HEK293T (cell line): ENCODE data around the gene GOLGA5.

ENCODE experiments used
- CTCF ChIA-PET: fragments of 350-600 bp; formaldehyde crosslinking; extraction: SDS; loops from one replicate; lab custom pipeline; 2021; ENCODE audit warnings: antibody characterized with exemption, inconsistent platforms; lab: Yijun Ruan, JAX
- POLR2A ChIA-PET: fragments of 350-600 bp; formaldehyde crosslinking; extraction: SDS; loops from one replicate; lab custom pipeline; 2020; ENCODE audit warnings: antibody characterized with exemption, inconsistent platforms; lab: Yijun Ruan, JAX
- DNase-seq: peaks from one replicate; pipeline ENCODE4 v3.0.0; 2012; ENCODE audit warnings: mixed read lengths; ENCODE audit errors: extremely low spot score
- ARNT ChIP-seq: fragments of 450-650 bp; IDR thresholded peaks from 2 replicates; pipeline ENCODE4 v1.6.1; 2017; ENCODE audit warnings: mild to moderate bottlenecking
- BHLHE40 ChIP-seq: fragments of 450-650 bp; IDR thresholded peaks from 2 replicates; pipeline ENCODE4 v1.6.1; 2016; ENCODE audit warnings: mild to moderate bottlenecking, moderate library complexity, borderline replicate concordance
- CTBP1 ChIP-seq: fragments of 450-650 bp; IDR thresholded peaks from 2 replicates; pipeline ENCODE4 v1.6.1; 2016; ENCODE audit warnings: borderline replicate concordance
- ELF4 ChIP-seq: fragments of 450-650 bp; IDR thresholded peaks from 2 replicates; pipeline ENCODE4 v1.6.1; 2017; ENCODE audit warnings: antibody characterized with exemption
- FOXA1 ChIP-seq: fragments of 450-650 bp; IDR thresholded peaks from 2 replicates; pipeline ENCODE4 v1.6.1; 2016; ENCODE audit warnings: mild to moderate bottlenecking
- FOXK2 ChIP-seq: fragments of 450-650 bp; IDR thresholded peaks from 2 replicates; pipeline ENCODE4 v1.6.1; 2016; ENCODE audit warnings: mild to moderate bottlenecking
- FOXM1 ChIP-seq: fragments of 450-650 bp; IDR thresholded peaks from 2 replicates; pipeline ENCODE4 v1.6.1; 2017; ENCODE audit warnings: mild to moderate bottlenecking, borderline replicate concordance
- HDGF ChIP-seq: fragments of 450-650 bp; IDR thresholded peaks from 2 replicates; pipeline ENCODE4 v1.6.1; 2017; ENCODE audit warnings: antibody characterized with exemption, borderline replicate concordance
- L3MBTL2 ChIP-seq: fragments of 450-650 bp; conservative IDR thresholded peaks from 2 replicates; pipeline ENCODE4 v1.6.1; 2016; ENCODE audit warnings: mild to moderate bottlenecking
- LEF1 ChIP-seq: fragments of 450-650 bp; IDR thresholded peaks from 2 replicates; pipeline ENCODE4 v1.6.1; 2017; ENCODE audit warnings: mild to moderate bottlenecking, borderline replicate concordance
- NFRKB ChIP-seq: fragments of 450-650 bp; IDR thresholded peaks from 2 replicates; pipeline ENCODE4 v1.6.1; 2016; ENCODE audit warnings: mild to moderate bottlenecking, moderate library complexity
- PKNOX1 ChIP-seq: fragments of 450-650 bp; IDR thresholded peaks from 2 replicates; pipeline ENCODE4 v1.6.1; 2016
- SP1 ChIP-seq: fragments of 450-650 bp; IDR thresholded peaks from 2 replicates; pipeline ENCODE4 v1.6.1; 2017
- SUZ12 ChIP-seq: fragments of 450-650 bp; IDR thresholded peaks from 2 replicates; pipeline ENCODE4 v1.6.1; 2016; ENCODE audit warnings: mild to moderate bottlenecking
- TARDBP ChIP-seq: fragments of 450-650 bp; IDR thresholded peaks from 2 replicates; pipeline ENCODE4 v1.6.1; 2016
- ZNF384 ChIP-seq: fragments of 450-650 bp; IDR thresholded peaks from 2 replicates; pipeline ENCODE4 v1.6.1; 2016

Gene GOLGA5

GRCh38 chr14:92794547-92794941 lies 439 bp downstream of the GOLGA5 start:
- DNase-seq: peak; percentile 11
- no peak for TF ChIP-seq SP1
- TF ChIP-seq L3MBTL2: no peak
- TF ChIP-seq FOXM1: no peak
- no peak for TF ChIP-seq ZNF384
- no peak for TF ChIP-seq BHLHE40
- no peak for TF ChIP-seq HDGF
- no peak for TF ChIP-seq PKNOX1
- no peak for TF ChIP-seq FOXK2
- no peak for TF ChIP-seq SUZ12
- TF ChIP-seq NFRKB: no peak
- no peak for TF ChIP-seq LEF1
- no peak for TF ChIP-seq CTBP1
- TF ChIP-seq ELF4: no peak
- TF ChIP-seq TARDBP: no peak
- ChIA-PET CTCF (no interaction called here), POLR2A (interaction anchor here (1.6 kb wide), 1 partner anchor 44 kb away, joined by 5 read pairs; no protein-coding TSS in a partner anchor)

DNA sequence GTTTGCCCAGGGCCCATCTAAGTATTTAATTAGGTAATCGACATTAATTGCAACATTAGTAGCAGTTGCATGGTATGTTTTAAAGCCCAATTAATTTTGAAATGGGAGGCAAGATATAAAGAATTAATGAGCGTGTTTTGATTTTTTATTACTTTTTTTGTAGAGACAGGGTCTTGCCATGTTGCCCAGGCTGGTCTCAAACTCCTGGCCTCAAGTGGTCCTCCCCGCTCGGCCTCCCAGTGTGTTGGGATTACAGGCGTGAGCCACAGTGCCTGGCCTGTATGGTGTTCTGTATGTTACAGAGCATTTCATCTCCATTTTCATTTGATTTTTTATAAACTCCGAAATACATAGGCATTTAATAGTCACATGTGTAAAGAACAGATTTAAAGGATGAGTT lies 856 bp downstream of the GOLGA5 start:
- CTCF ChIA-PET: no interaction called here
- no peak for TF ChIP-seq BHLHE40

GRCh38 chr14:92797935-92798653 lies 4.0 kb downstream of the GOLGA5 start:
- ChIA-PET POLR2A (no interaction called here), CTCF (interaction anchor here (0.9 kb wide), 1 partner anchor 111 kb away, joined by 3 read pairs; no protein-coding TSS in a partner anchor)
- TF ChIP-seq PKNOX1: no peak
- TF ChIP-seq SP1: no peak
- TF ChIP-seq TARDBP: no peak
- no peak for TF ChIP-seq FOXA1
- TF ChIP-seq BHLHE40: no peak
- no peak for TF ChIP-seq LEF1
- no peak for TF ChIP-seq HDGF
- TF ChIP-seq L3MBTL2: no peak
- DNase-seq: no peak

More for the DNA sequence above, 856 bp downstream of the GOLGA5 start:
- POLR2A ChIA-PET: no interaction called here
- no peak for DNase-seq

DNA sequence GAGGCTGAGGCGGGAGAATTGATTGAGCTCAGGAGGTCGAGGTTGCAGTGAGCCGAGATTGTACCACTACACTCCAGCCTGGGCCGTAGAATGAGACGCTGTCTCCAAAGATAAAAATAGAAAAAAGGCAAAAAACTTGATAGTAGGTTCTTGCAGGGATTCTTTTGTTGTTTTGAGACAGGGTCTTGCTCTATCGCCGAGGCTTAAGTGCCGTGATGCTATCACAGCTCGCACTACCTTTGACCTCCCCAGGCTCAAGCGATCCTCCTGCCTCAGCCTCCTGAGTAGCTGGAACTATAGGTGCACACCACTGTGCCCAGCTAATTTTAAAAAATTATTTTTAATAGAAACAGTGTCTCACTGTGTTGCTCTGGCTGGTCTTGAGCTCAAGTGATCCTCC lies 4.7 kb downstream of the GOLGA5 start:
- CTCF ChIA-PET: interaction anchor here (0.9 kb wide), 1 partner anchor 112 kb away, joined by 3 read pairs; no protein-coding TSS in a partner anchor
- POLR2A ChIA-PET: no interaction called here
- TF ChIP-seq FOXM1: no peak
- no peak for TF ChIP-seq ZNF384
- no peak for TF ChIP-seq CTBP1
- TF ChIP-seq FOXA1: no peak
- no peak for TF ChIP-seq SUZ12
- no peak for DNase-seq

GRCh38 chr14:92800012-92800411 lies 5.9 kb downstream of the GOLGA5 start:
- TF ChIP-seq ELF4 (no peak), BHLHE40 (no peak), CTBP1 (no peak), FOXK2 (no peak), FOXA1 (no peak), L3MBTL2 (no peak), LEF1 (no peak), ARNT (no peak), ZNF384 (no peak), PKNOX1 (no peak), SP1 (no peak), FOXM1 (no peak), SUZ12 (no peak), TARDBP (no peak), HDGF (no peak), NFRKB (no peak)
- ChIA-PET POLR2A (no interaction called here), CTCF (no interaction called here)
- no peak for DNase-seq

DNA sequence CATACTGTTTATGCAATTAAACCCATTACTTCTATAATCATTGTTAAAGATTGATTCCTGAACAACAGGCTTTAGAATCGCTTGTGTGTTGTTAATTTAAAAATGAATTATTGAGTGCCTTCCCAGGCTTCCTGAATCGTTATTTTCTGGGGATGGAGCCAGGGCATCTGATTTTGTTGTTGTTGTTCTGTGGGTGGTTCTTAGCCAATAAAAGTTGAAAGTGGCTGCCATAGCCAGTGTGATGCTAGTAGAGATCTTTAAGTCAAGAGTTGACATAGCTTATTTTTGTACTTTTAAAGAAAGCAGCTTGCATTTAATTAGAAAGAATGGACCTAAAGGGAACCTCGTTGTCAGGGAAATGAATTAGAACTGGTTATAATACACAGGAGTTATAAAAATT lies 6.4 kb downstream of the GOLGA5 start:
- TF ChIP-seq BHLHE40 (no peak), FOXA1 (no peak), ARNT (no peak), SUZ12 (no peak), FOXM1 (no peak), PKNOX1 (no peak), NFRKB (no peak), ELF4 (no peak), LEF1 (no peak), ZNF384 (no peak), CTBP1 (no peak)
- POLR2A ChIA-PET: no interaction called here
- no peak for DNase-seq
- CTCF ChIA-PET: no interaction called here
